BJ (cell line): ENCODE data around the gene BTK. TPM values are rescaled to one million over a fixed set of nuclear protein-coding genes. Genes with fewer than 3 reads are reported as not detected.

ENCODE experiments used
- CTCF ChIA-PET: fragments of 350-600 bp; formaldehyde crosslinking; extraction: SDS; loops from one replicate; lab custom pipeline; 2021; ENCODE audit warnings: antibody characterized with exemption, inconsistent platforms; lab: Yijun Ruan, JAX
- POLR2A ChIA-PET: fragments of 300-600 bp; sonication (Branson Sonifier 250); formaldehyde crosslinking; extraction: SDS; loops from one replicate; lab custom pipeline; 2021; ENCODE audit warnings: antibody characterized with exemption; lab: Charles Lee
- DNase-seq: peaks from one replicate; pipeline ENCODE4 v3.0.0-alpha.2; 2011; ENCODE audit warnings: low read depth
- H3K27me3 ChIP-seq: 2 replicates; pipeline ENCODE4 v1.6.0; 2011; ENCODE audit warnings: low read length; ENCODE audit not compliant: control insufficient read depth, insufficient read depth
- H3K36me3 ChIP-seq: 2 replicates; pipeline ENCODE4 v1.5.1; 2011; ENCODE audit warnings: low read length; ENCODE audit not compliant: control insufficient read depth, insufficient read depth
- H3K4me3 ChIP-seq: 2 replicates; pipeline ENCODE4 v1.5.1; 2011; ENCODE audit warnings: low read depth, mild to moderate bottlenecking, control low read depth, low read length
- polyA plus RNA-seq: library from polyadenylated mRNA; depleted of rRNA; stranded (reverse); fragments of >200 nt; gene quantifications from 2 replicates; pipeline ENCODE4 v1.2.3, GENCODE V29; 2011
- TF ChIP-seq, protein P1 (sequence below): IDR thresholded peaks from 2 replicates; pipeline ENCODE4 v1.5.1; 2011; ENCODE audit warnings: low read depth, mild to moderate bottlenecking, control low read depth, inconsistent platforms, low read length, moderate library complexity; ENCODE audit not compliant: insufficient read depth

BTK gene
- polyA plus RNA-seq, 1 experiment = not detected

GRCh38 chrX:101386542-101386885 lies 523 bp upstream of the BTK start:
- no peak for DNase-seq
- CTCF ChIA-PET = no interaction called here
- POLR2A ChIA-PET = no interaction called here
- TF ChIP-seq, protein P1, sequence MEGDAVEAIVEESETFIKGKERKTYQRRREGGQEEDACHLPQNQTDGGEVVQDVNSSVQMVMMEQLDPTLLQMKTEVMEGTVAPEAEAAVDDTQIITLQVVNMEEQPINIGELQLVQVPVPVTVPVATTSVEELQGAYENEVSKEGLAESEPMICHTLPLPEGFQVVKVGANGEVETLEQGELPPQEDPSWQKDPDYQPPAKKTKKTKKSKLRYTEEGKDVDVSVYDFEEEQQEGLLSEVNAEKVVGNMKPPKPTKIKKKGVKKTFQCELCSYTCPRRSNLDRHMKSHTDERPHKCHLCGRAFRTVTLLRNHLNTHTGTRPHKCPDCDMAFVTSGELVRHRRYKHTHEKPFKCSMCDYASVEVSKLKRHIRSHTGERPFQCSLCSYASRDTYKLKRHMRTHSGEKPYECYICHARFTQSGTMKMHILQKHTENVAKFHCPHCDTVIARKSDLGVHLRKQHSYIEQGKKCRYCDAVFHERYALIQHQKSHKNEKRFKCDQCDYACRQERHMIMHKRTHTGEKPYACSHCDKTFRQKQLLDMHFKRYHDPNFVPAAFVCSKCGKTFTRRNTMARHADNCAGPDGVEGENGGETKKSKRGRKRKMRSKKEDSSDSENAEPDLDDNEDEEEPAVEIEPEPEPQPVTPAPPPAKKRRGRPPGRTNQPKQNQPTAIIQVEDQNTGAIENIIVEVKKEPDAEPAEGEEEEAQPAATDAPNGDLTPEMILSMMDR = no peak
- Histone ChIP-seq H3K4me3 (no peak overlapping the region), H3K27me3 (no peaks in the 10 kb centered on the region; the same call in 1 of the 2 replicates), H3K36me3 (no peaks in the 10 kb centered on the region)

- DNase-seq = no peak
- Histone ChIP-seq H3K27me3 (no peaks in the 10 kb centered on the region; the same call in 1 of the 2 replicates), H3K4me3 (no peak overlapping the region), H3K36me3 (no peaks in the 10 kb centered on the region)
- TF ChIP-seq, protein P1 = no peak
- POLR2A ChIA-PET = no interaction called here
- CTCF ChIA-PET = no interaction called here
Measured at GRCh38 chrX:101385026-101385684, 836 bp downstream of the BTK start.

GRCh38 chrX:101383679-101384205 lies 2.2 kb downstream of the BTK start:
- CTCF ChIA-PET = no interaction called here
- DNase-seq = no peak
- Histone ChIP-seq H3K36me3 (no peaks in the 10 kb centered on the region), H3K4me3 (no peak overlapping the region), H3K27me3 (no peaks in the 10 kb centered on the region; the same call in 1 of the 2 replicates)
- TF ChIP-seq, protein P1 = no peak
- POLR2A ChIA-PET = no interaction called here

DNA sequence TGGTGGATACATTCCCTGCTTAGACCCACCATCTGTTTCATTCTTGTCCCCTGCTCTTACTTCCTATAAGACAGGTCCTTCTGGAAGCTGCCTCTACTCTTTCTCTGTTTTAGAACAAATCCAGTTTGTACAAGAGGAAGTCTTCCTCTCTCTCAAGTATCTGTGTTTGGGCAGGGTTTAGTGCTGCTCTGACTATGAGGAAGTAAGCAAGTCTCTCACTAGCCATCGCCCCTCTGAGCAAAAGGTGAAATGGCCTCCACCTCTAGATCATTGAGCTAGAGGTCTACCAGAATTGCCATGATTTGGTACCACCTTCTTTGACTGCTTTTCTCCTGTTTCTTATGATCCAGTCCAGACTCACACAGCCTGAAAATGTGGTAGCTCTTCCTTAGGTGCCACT lies 8.4 kb downstream of the BTK start:
- Histone ChIP-seq H3K27me3 (no peaks in the 10 kb centered on the region; the same call in 1 of the 2 replicates), H3K36me3 (no peaks in the 10 kb centered on the region), H3K4me3 (no peak overlapping the region)
- ChIA-PET CTCF (no interaction called here), POLR2A (no interaction called here)
- no peak for DNase-seq
- TF ChIP-seq, protein P1 = no peak

GRCh38 chrX:101370888-101371504 lies 15.0 kb downstream of the BTK start:
- no peaks in the 10 kb centered on the region for H3K36me3 ChIP-seq
- TF ChIP-seq, protein P1 = no peak
- CTCF ChIA-PET = no interaction called here
- H3K27me3 ChIP-seq = no peaks in the 10 kb centered on the region; the same call in 1 of the 2 replicates
- no peak overlapping the region for H3K4me3 ChIP-seq
- no peak for DNase-seq
- POLR2A ChIA-PET = no interaction called here
